A549 (cell line): ENCODE measurements around the gene C15orf62.

Experiments
- CTCF ChIP-seq: fragments of >200 bp; sonication (Bioruptor Twin); formaldehyde crosslinking; IDR thresholded peaks from 3 replicates; pipeline ENCODE4 v1.5.1; 2016
- EHMT2 ChIP-seq: fragments of 200-600 bp; sonication (generic); IDR thresholded peaks from 2 replicates; pipeline ENCODE4 v1.6.1; 2016; ENCODE audit warnings: antibody characterized with exemption, low read depth, mild to moderate bottlenecking, moderate library complexity
- EP300 ChIP-seq, 2 experiments: fragments of >200 bp; sonication (Bioruptor Twin); formaldehyde crosslinking; IDR thresholded peaks; 2 replicates in 1 of 2; 3 replicates in 1 of 2; pipeline ENCODE4 v1.6.1; 2016 to 2017
- FOSL2 ChIP-seq, 2 experiments: fragments of 450-650 bp in 1 of 2; fragments of >200 bp in 1 of 2; sonication (Bioruptor Twin) in 1 of 2; formaldehyde crosslinking; IDR thresholded peaks; 2 replicates each; pipeline versions ENCODE4 v1.5.0 to v1.6.1; 2016 to 2020; ENCODE audit warnings: mild to moderate bottlenecking in 1 of 2, moderate library complexity in 1 of 2
- JUNB ChIP-seq: fragments of >200 bp; sonication (Bioruptor Twin); formaldehyde crosslinking; IDR thresholded peaks from 2 replicates; pipeline ENCODE4 v1.6.1; 2016
- MAX ChIP-seq: IDR thresholded peaks from 2 replicates; pipeline ENCODE4 v1.6.1; 2012
- MAZ ChIP-seq: fragments of 150-350 bp; IDR thresholded peaks from 2 replicates; pipeline ENCODE4 v1.6.1; 2014; ENCODE audit warnings: antibody characterized with exemption, low read depth, low read length, borderline replicate concordance
- POLR2A ChIP-seq: IDR thresholded peaks from 2 replicates; pipeline ENCODE4 v1.6.1; 2012; ENCODE audit warnings: mild to moderate bottlenecking, low read length
- RAD21 ChIP-seq, 2 experiments: fragments of >200 bp in 1 of 2; sonication (Bioruptor Twin) in 1 of 2; formaldehyde crosslinking in 1 of 2; IDR thresholded peaks in 1 of 2; conservative IDR thresholded peaks in 1 of 2; 2 replicates in 1 of 2; 3 replicates in 1 of 2; pipeline ENCODE4 v1.6.1; 2012 to 2018; ENCODE audit warnings: inconsistent platforms in 1 of 2
- REST ChIP-seq: fragments of 200-600 bp; sonication (generic); IDR thresholded peaks from 2 replicates; pipeline ENCODE4 v1.6.1; 2016; ENCODE audit warnings: antibody characterized with exemption, mild to moderate bottlenecking, moderate library complexity
- RFX5 ChIP-seq: fragments of 450-650 bp; IDR thresholded peaks from 2 replicates; pipeline ENCODE4 v1.7.1; 2014; ENCODE audit warnings: antibody characterized with exemption, mild to moderate bottlenecking, moderate library complexity
- ZFP36 ChIP-seq: fragments of 450-650 bp; IDR thresholded peaks from 2 replicates; pipeline ENCODE4 v1.6.1; 2014; ENCODE audit warnings: borderline replicate concordance; ENCODE audit not compliant: partially characterized antibody

GRCh38 chr15:40776537-40777141, 6.9 kb downstream of the C15orf62 start:
- no peak for TF ChIP-seq POLR2A
- TF ChIP-seq CTCF, result no peak
- no peak for TF ChIP-seq MAX
- no peak for TF ChIP-seq REST
- TF ChIP-seq FOSL2 (IDR thresholded peaks at IDR 0.05), result no peak
- no peak for TF ChIP-seq FOSL2 (CRISPR knock-in tag; IDR thresholded peaks at IDR 0.05)
- TF ChIP-seq ZFP36, result no peak
- TF ChIP-seq MAZ, result no peak
- TF ChIP-seq JUNB, result no peak
- no peak for TF ChIP-seq RFX5
- no peak for TF ChIP-seq RAD21 (conservative IDR thresholded peaks at IDR 0.05 in 1 of 2, IDR thresholded peaks at IDR 0.05 in 1 of 2)
- TF ChIP-seq EHMT2, result no peak
- TF ChIP-seq EP300 (IDR thresholded peaks at IDR 0.05), result no peak
